Fibroblast of lung (primary cell): ENCODE results near the gene ZNF766.

Source experiments
- EZH2 ChIP-seq: IDR thresholded peaks from 2 replicates; pipeline ENCODE4 v1.5.1; 2012; ENCODE audit warnings: low read length, control low read depth, mild to moderate bottlenecking; ENCODE audit errors: missing control alignments
- TF ChIP-seq, protein P1 (sequence below), 2 donors: IDR thresholded peaks in 1 of 2; conservative IDR thresholded peaks in 1 of 2; 1 replicate in 1 of 2; 2 replicates in 1 of 2; pipeline ENCODE4 v1.5.1; 2011 to 2012; ENCODE audit warnings: low read length in 2 of 2, control low read depth in 1 of 2, inconsistent platforms in 1 of 2, low read depth in 1 of 2, mild to moderate bottlenecking in 1 of 2

DNA sequence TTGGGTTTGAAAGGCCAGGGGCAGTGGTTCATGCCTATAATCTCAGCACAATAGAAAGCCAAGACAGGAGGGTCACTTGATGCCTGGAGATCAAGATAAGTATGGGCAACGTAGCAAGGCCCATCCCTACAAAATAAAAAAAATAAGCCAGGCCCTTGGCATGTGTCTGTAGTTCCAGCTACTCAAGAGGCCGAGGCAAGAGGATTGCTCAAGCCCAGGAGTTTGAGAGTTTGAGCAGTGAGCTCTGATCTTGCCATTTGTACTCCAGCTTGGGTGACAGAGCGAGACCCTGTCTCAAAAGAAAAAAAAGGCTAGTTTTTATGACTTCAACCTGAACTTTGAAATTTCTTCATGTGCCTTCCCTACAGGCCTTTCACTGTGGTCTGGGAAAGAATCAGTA is 22.4 kb downstream of the ZNF766 start:
- TF ChIP-seq, protein P1, sequence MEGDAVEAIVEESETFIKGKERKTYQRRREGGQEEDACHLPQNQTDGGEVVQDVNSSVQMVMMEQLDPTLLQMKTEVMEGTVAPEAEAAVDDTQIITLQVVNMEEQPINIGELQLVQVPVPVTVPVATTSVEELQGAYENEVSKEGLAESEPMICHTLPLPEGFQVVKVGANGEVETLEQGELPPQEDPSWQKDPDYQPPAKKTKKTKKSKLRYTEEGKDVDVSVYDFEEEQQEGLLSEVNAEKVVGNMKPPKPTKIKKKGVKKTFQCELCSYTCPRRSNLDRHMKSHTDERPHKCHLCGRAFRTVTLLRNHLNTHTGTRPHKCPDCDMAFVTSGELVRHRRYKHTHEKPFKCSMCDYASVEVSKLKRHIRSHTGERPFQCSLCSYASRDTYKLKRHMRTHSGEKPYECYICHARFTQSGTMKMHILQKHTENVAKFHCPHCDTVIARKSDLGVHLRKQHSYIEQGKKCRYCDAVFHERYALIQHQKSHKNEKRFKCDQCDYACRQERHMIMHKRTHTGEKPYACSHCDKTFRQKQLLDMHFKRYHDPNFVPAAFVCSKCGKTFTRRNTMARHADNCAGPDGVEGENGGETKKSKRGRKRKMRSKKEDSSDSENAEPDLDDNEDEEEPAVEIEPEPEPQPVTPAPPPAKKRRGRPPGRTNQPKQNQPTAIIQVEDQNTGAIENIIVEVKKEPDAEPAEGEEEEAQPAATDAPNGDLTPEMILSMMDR (conservative IDR thresholded peaks at IDR 0.05 in 1 of 2, IDR thresholded peaks at IDR 0.05 in 1 of 2; ENCODE audit: low read depth in 1 of 2, low read length in 2 of 2): no peak
- no peak for TF ChIP-seq EZH2
